Brain microvascular endothelial cell (primary cell): Measurements from ENCODE around the gene EEIG1.
A peak's percentile ranks its signal among the peaks of the same experiment; 100 is the strongest.

Experiments
- DNase-seq: peaks from one replicate; pipeline ENCODE4 v3.0.0-alpha.2; 2020
- H3K27ac ChIP-seq: fragments of 250-450 bp; sonication (Bioruptor Pico); 2 replicates; pipeline ENCODE4 v1.5.1; 2020; ENCODE audit warnings: mild to moderate bottlenecking, moderate library complexity
- H3K27me3 ChIP-seq: fragments of 250-450 bp; sonication (Bioruptor Pico); replicated peaks from 2 replicates; pipeline ENCODE4 v1.5.1; 2020; ENCODE audit warnings: mild to moderate bottlenecking
- H3K36me3 ChIP-seq: fragments of 250-450 bp; sonication (Bioruptor Pico); replicated peaks from 2 replicates; pipeline ENCODE4 v1.5.1; 2020; ENCODE audit warnings: mild to moderate bottlenecking
- H3K4me3 ChIP-seq: 2 replicates; pipeline ENCODE4 v1.5.1; 2011; ENCODE audit warnings: low read depth, mild to moderate bottlenecking, control low read depth, low read length, moderate library complexity
- in situ Hi-C: cut with HindIII; loops from 2 replicates; pipeline ENCODE4 v1.10.0; 2017; ENCODE audit warnings: low sequenced_read_pairs, low pct_ligation_motif_present
- TF ChIP-seq, protein P1 (sequence below): IDR thresholded peaks from 2 replicates; pipeline ENCODE4 v1.5.1; 2011; ENCODE audit warnings: low read depth, mild to moderate bottlenecking, moderate library complexity, low read length, control low read depth, inconsistent platforms; ENCODE audit errors: missing control alignments

EEIG1 gene

GRCh38 chr9:127980706-127981558 lies at the start of gene EEIG1:
EEIG1 (minus strand) TSS chr9:127980989; CDS start chr9:127980137, 852 bp downstream.
- Histone ChIP-seq H3K27ac (peak within 1 kb of the TSS; percentile 36), H3K36me3 (no peaks in the 10 kb centered on the region), H3K27me3 (no peaks in the 10 kb centered on the region), H3K4me3 (peak within 1 kb of the TSS; percentile 59)
- TF ChIP-seq, protein P1, sequence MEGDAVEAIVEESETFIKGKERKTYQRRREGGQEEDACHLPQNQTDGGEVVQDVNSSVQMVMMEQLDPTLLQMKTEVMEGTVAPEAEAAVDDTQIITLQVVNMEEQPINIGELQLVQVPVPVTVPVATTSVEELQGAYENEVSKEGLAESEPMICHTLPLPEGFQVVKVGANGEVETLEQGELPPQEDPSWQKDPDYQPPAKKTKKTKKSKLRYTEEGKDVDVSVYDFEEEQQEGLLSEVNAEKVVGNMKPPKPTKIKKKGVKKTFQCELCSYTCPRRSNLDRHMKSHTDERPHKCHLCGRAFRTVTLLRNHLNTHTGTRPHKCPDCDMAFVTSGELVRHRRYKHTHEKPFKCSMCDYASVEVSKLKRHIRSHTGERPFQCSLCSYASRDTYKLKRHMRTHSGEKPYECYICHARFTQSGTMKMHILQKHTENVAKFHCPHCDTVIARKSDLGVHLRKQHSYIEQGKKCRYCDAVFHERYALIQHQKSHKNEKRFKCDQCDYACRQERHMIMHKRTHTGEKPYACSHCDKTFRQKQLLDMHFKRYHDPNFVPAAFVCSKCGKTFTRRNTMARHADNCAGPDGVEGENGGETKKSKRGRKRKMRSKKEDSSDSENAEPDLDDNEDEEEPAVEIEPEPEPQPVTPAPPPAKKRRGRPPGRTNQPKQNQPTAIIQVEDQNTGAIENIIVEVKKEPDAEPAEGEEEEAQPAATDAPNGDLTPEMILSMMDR = no peak
- in situ Hi-C loops = no loop called here
- peak; percentile 74 for DNase-seq

GRCh38 chr9:128027705-128028104 lies 46.9 kb upstream of the EEIG1 start:
- Histone ChIP-seq H3K36me3 (no peaks in the 10 kb centered on the region), H3K27ac (no peak overlapping the region), H3K4me3 (no peak overlapping the region), H3K27me3 (no peaks in the 10 kb centered on the region)
- in situ Hi-C loops = no loop called here
- TF ChIP-seq, protein P1 = no peak
- DNase-seq = no peak

GRCh38 chr9:128026773-128027541 lies 46.2 kb upstream of the EEIG1 start:
- H3K4me3 ChIP-seq = no peak overlapping the region
- H3K36me3 ChIP-seq = no peaks in the 10 kb centered on the region
- TF ChIP-seq, protein P1 = no peak
- in situ Hi-C loops = no loop called here
- H3K27ac ChIP-seq = no peak overlapping the region
- no peaks in the 10 kb centered on the region for H3K27me3 ChIP-seq
- no peak for DNase-seq

DNA sequence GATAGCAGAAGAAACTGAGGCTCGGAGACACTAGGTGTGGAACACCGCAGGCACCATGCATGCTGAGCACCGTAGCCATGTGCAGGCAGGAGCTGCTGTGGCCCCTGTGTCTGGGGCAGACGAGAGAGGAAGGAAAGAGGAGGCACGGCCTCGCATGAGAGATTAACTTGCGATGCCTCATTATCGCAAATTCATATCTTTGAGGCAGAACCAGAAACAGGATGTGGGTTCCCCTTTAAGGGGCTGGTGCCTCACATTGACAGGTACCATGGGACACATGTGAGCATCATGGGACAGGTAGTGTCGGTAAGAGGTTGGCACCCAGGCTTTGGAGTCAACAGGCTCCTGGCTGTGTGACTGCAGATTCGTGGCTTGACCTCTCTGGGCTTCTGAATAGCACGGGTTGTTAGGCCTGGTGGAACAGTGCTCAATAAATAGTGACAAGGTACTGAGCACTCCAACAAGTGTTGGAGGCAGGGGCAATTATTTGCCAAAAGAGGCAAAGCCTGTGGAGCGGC lies 45.5 kb upstream of the EEIG1 start:
- DNase-seq = no peak
- H3K4me3 ChIP-seq = no peak overlapping the region
- no peak overlapping the region for H3K27ac ChIP-seq
- no peaks in the 10 kb centered on the region for H3K36me3 ChIP-seq
- in situ Hi-C loops = no loop called here
- H3K27me3 ChIP-seq = no peaks in the 10 kb centered on the region
- TF ChIP-seq, protein P1 = no peak

- TF ChIP-seq, protein P1 = no peak
- Histone ChIP-seq H3K4me3 (no peak overlapping the region), H3K27me3 (no peaks in the 10 kb centered on the region), H3K27ac (no peak overlapping the region), H3K36me3 (no peaks in the 10 kb centered on the region)
- no peak for DNase-seq
- in situ Hi-C loops = no loop called here
Measured at GRCh38 chr9:128025736-128026135, 44.9 kb upstream of the EEIG1 start.
